Epithelial cell of esophagus (primary cell): ENCODE data around the gene FAM124A.

Experiments
- DNase-seq: peaks from one replicate; pipeline ENCODE4 v3.0.0; 2010; ENCODE audit warnings: low read depth
- H3K4me3 ChIP-seq: 2 replicates; pipeline ENCODE4 v1.5.1; 2011; ENCODE audit warnings: mild to moderate bottlenecking, low read length, control low read depth
- CTCF ChIP-seq: IDR thresholded peaks from 2 replicates; pipeline ENCODE4 v1.5.1; 2011; ENCODE audit warnings: low read depth, mild to moderate bottlenecking, low read length, control low read depth, inconsistent platforms; ENCODE audit not compliant: insufficient read depth; ENCODE audit errors: missing control alignments

The FAM124A gene

GRCh38 chr13:51266642-51267041 lies 44.4 kb downstream of the FAM124A start:
- no peak for DNase-seq
- TF ChIP-seq CTCF, result no peak
- H3K4me3 ChIP-seq, result no peak overlapping the region

- TF ChIP-seq CTCF, result no peak
- no peak for DNase-seq
- no peak overlapping the region for H3K4me3 ChIP-seq
Measured at GRCh38 chr13:51267622-51268021, 45.4 kb downstream of the FAM124A start.

GRCh38 chr13:51269039-51269438 lies 46.8 kb downstream of the FAM124A start:
- no peak overlapping the region for H3K4me3 ChIP-seq
- DNase-seq, result no peak
- TF ChIP-seq CTCF, result no peak

GRCh38 chr13:51270623-51271415 lies 48.6 kb downstream of the FAM124A start:
- TF ChIP-seq CTCF, result no peak
- no peak overlapping the region for H3K4me3 ChIP-seq
- no peak for DNase-seq

GRCh38 chr13:51271528-51272085 lies 49.4 kb downstream of the FAM124A start:
- no peak for TF ChIP-seq CTCF
- no peak overlapping the region for H3K4me3 ChIP-seq
- DNase-seq, result no peak

GRCh38 chr13:51275101-51275500 lies 52.9 kb downstream of the FAM124A start:
- DNase-seq, result no peak
- no peak overlapping the region for H3K4me3 ChIP-seq
- no peak for TF ChIP-seq CTCF

- no peak for TF ChIP-seq CTCF
- no peak for DNase-seq
Measured at GRCh38 chr13:51276636-51277035, 54.4 kb downstream of the FAM124A start.

More at GRCh38 chr13:51276636-51277035, 54.4 kb downstream of the FAM124A start:
- no peak overlapping the region for H3K4me3 ChIP-seq
